GM10266 (cell line): ENCODE measurements around the gene PTGES.

Source experiments
- DNase-seq: peaks from one replicate; pipeline ENCODE4 v3.0.0; 2012; ENCODE audit errors: extremely low spot score
- CTCF ChIP-seq: IDR thresholded peaks from 2 replicates; pipeline ENCODE4 v1.5.1; 2012; ENCODE audit warnings: mild to moderate bottlenecking, low read depth; ENCODE audit not compliant: control insufficient read depth, insufficient read depth; ENCODE audit errors: missing control alignments

The PTGES gene

GRCh38 chr9:129720181-129720864 is 32.5 kb downstream of the PTGES start:
- TF ChIP-seq CTCF: no peak
- no peak for DNase-seq

- DNase-seq: no peak
- TF ChIP-seq CTCF: no peak
Observed at GRCh38 chr9:129719135-129719534, 33.7 kb downstream of the PTGES start.

GRCh38 chr9:129718647-129719046 is 34.2 kb downstream of the PTGES start:
- DNase-seq: no peak
- no peak for TF ChIP-seq CTCF

GRCh38 chr9:129717991-129718390 is 34.9 kb downstream of the PTGES start:
- no peak for DNase-seq
- no peak for TF ChIP-seq CTCF

- TF ChIP-seq CTCF: no peak
- no peak for DNase-seq
Observed at GRCh38 chr9:129716091-129716490, 36.8 kb downstream of the PTGES start.

- TF ChIP-seq CTCF: no peak
- no peak for DNase-seq
Observed at GRCh38 chr9:129714511-129715061, 38.3 kb downstream of the PTGES start.

- DNase-seq: no peak
- TF ChIP-seq CTCF: no peak
Observed at GRCh38 chr9:129713402-129713679, 39.5 kb downstream of the PTGES start.
